Fibroblast of lung (primary cell): ENCODE measurements around the gene B2M. TPM values are rescaled to one million over a fixed set of nuclear protein-coding genes. Genes with fewer than 3 reads are reported as not detected.

ENCODE experiments used
- DNase-seq, 2 donors: peaks; one replicate each; pipeline versions ENCODE4 v3.0.0 to v3.0.0-alpha.2; 2010; ENCODE audit warnings: low read depth in 2 of 2
- H2AFZ ChIP-seq: 2 replicates; pipeline ENCODE4 v1.5.1; 2012; ENCODE audit warnings: low read length, control low read depth, inconsistent platforms
- H3K27ac ChIP-seq: 2 replicates; pipeline ENCODE4 v1.5.1; 2011; ENCODE audit warnings: low read length, control low read depth; ENCODE audit not compliant: insufficient read depth
- H3K27me3 ChIP-seq: 2 replicates; pipeline ENCODE4 v1.5.1; 2011; ENCODE audit warnings: mild to moderate bottlenecking, low read length; ENCODE audit not compliant: control insufficient read depth, insufficient read depth
- H3K36me3 ChIP-seq: 2 replicates; pipeline ENCODE4 v1.5.1; 2011; ENCODE audit warnings: low read length; ENCODE audit not compliant: control insufficient read depth, insufficient read depth
- H3K4me1 ChIP-seq: 2 replicates; pipeline ENCODE4 v1.5.1; 2011; ENCODE audit warnings: low read length; ENCODE audit not compliant: control insufficient read depth, insufficient read depth; ENCODE audit errors: extremely low read depth
- H3K4me2 ChIP-seq: 2 replicates; pipeline ENCODE4 v1.5.1; 2011; ENCODE audit warnings: low read length, control low read depth; ENCODE audit not compliant: insufficient read depth; ENCODE audit errors: extremely low read depth
- H3K4me3 ChIP-seq, 4 experiments: fragments of 200-600 bp in 1 of 4; sonication (generic) in 1 of 4; replicated peaks in 1 of 4; 2 replicates each; pipeline ENCODE4 v1.5.1; 2011 to 2016; ENCODE audit warnings: low read length in 4 of 4, low read depth in 3 of 4, mild to moderate bottlenecking in 3 of 4, control low read depth in 2 of 4, inconsistent platforms in 1 of 4, mixed read lengths in 1 of 4; ENCODE audit not compliant: insufficient read depth in 1 of 4; ENCODE audit errors: control extremely low read depth in 1 of 4
- H3K79me2 ChIP-seq: 2 replicates; pipeline ENCODE4 v1.5.1; 2012; ENCODE audit warnings: mild to moderate bottlenecking, low read length, inconsistent platforms; ENCODE audit not compliant: control insufficient read depth, insufficient read depth
- H3K9ac ChIP-seq: 2 replicates; pipeline ENCODE4 v1.5.1; 2011; ENCODE audit warnings: mild to moderate bottlenecking, low read length, control low read depth; ENCODE audit not compliant: insufficient read depth
- H3K9me3 ChIP-seq: 2 replicates; pipeline ENCODE4 v1.5.1; 2012; ENCODE audit warnings: low read depth, low read length; ENCODE audit not compliant: control insufficient read depth, insufficient read depth
- H4K20me1 ChIP-seq: 2 replicates; pipeline ENCODE4 v1.5.1; 2011; ENCODE audit warnings: low read length; ENCODE audit not compliant: control insufficient read depth, insufficient read depth; ENCODE audit errors: extremely low read depth
- CTCF ChIP-seq, 2 donors: IDR thresholded peaks in 1 of 2; conservative IDR thresholded peaks in 1 of 2; 1 replicate in 1 of 2; 2 replicates in 1 of 2; pipeline ENCODE4 v1.5.1; 2011 to 2012; ENCODE audit warnings: low read length in 2 of 2, control low read depth in 1 of 2, inconsistent platforms in 1 of 2, low read depth in 1 of 2, mild to moderate bottlenecking in 1 of 2
- EZH2 ChIP-seq: IDR thresholded peaks from 2 replicates; pipeline ENCODE4 v1.5.1; 2012; ENCODE audit warnings: low read length, control low read depth, mild to moderate bottlenecking; ENCODE audit errors: missing control alignments
- polyA plus RNA-seq, 2 donors: library from polyadenylated mRNA; depleted of rRNA in 1 of 2; stranded (reverse) in 1 of 2; unstranded in 1 of 2; fragments of >200 nt; gene quantifications; 2 replicates each; pipeline ENCODE4 v1.2.1, GENCODE V29; 2011 to 2012; ENCODE audit warnings: missing spikeins in 1 of 2
- total RNA-seq: library from RNA; depleted of rRNA; stranded (reverse); fragments of >200 nt; gene quantifications from 2 replicates; pipeline ENCODE4 v1.2.1, GENCODE V29; 2014

B2M gene
- total and polyA plus RNA-seq, 2 donors (not counting 1 experiment from before 2014, with no cell fraction given), result 2,942 to 13,303 TPM

DNA sequence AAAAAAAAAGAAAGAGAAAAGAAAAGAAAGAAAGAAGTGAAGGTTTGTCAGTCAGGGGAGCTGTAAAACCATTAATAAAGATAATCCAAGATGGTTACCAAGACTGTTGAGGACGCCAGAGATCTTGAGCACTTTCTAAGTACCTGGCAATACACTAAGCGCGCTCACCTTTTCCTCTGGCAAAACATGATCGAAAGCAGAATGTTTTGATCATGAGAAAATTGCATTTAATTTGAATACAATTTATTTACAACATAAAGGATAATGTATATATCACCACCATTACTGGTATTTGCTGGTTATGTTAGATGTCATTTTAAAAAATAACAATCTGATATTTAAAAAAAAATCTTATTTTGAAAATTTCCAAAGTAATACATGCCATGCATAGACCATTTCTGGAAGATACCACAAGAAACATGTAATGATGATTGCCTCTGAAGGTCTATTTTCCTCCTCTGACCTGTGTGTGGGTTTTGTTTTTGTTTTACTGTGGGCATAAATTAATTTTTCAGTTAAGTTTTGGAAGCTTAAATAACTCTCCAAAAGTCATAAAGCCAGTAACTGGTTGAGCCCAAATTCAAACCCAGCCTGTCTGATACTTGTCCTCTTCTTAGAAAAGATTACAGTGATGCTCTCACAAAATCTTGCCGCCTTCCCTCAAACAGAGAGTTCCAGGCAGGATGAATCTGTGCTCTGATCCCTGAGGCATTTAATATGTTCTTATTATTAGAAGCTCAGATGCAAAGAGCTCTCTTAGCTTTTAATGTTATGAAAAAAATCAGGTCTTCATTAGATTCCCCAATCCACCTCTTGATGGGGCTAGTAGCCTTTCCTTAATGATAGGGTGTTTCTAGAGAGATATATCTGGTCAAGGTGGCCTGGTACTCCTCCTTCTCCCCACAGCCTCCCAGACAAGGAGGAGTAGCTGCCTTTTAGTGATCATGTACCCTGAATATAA is 2.0 kb downstream of the B2M start:
- Histone ChIP-seq H3K27me3 (no peaks in the 10 kb centered on the region), H3K4me3 (peak overlapping the region; percentile 98 to 100 (median 99)), H3K4me1 (peaks cover 2% of the 10 kb centered on the region), H3K9ac (peak overlapping the region; percentile 13), H3K4me2 (peak overlapping the region; percentile 92), H4K20me1 (peaks cover 11% of the 10 kb centered on the region), H3K9me3 (no peaks in the 10 kb centered on the region), H3K27ac (peak overlapping the region; percentile 99), H3K79me2 (peaks cover 54% of the 10 kb centered on the region), H2AFZ (no peak overlapping the region), H3K36me3 (peaks cover 19% of the 10 kb centered on the region)
- no peak for TF ChIP-seq EZH2
- peak; percentile 29 to 45 for TF ChIP-seq CTCF (conservative IDR thresholded peaks at IDR 0.05 in 1 of 2, IDR thresholded peaks at IDR 0.05 in 1 of 2; ENCODE audit: low read depth in 1 of 2, low read length in 2 of 2)
- DNase-seq, result peak; percentile 20 to 53

DNA sequence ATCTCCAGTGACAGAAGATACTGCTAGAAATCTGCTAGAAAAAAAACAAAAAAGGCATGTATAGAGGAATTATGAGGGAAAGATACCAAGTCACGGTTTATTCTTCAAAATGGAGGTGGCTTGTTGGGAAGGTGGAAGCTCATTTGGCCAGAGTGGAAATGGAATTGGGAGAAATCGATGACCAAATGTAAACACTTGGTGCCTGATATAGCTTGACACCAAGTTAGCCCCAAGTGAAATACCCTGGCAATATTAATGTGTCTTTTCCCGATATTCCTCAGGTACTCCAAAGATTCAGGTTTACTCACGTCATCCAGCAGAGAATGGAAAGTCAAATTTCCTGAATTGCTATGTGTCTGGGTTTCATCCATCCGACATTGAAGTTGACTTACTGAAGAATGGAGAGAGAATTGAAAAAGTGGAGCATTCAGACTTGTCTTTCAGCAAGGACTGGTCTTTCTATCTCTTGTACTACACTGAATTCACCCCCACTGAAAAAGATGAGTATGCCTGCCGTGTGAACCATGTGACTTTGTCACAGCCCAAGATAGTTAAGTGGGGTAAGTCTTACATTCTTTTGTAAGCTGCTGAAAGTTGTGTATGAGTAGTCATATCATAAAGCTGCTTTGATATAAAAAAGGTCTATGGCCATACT is 4.0 kb downstream of the B2M start:
- TF ChIP-seq CTCF (conservative IDR thresholded peaks at IDR 0.05 in 1 of 2, IDR thresholded peaks at IDR 0.05 in 1 of 2; ENCODE audit: low read depth in 1 of 2, low read length in 2 of 2) (no peak), EZH2 (no peak)
- no peak overlapping the region for H3K4me2 ChIP-seq
- no peaks in the 10 kb centered on the region for H3K27me3 ChIP-seq
- peaks cover 54% of the 10 kb centered on the region for H3K79me2 ChIP-seq
- no peak overlapping the region for H3K4me3 ChIP-seq
- no peak overlapping the region for H3K9ac ChIP-seq
- H4K20me1 ChIP-seq, result peaks cover 11% of the 10 kb centered on the region
- H3K27ac ChIP-seq, result no peak overlapping the region
- no peak for DNase-seq
- peaks cover 20% of the 10 kb centered on the region for H3K36me3 ChIP-seq
- no peak overlapping the region for H2AFZ ChIP-seq
- H3K9me3 ChIP-seq, result no peaks in the 10 kb centered on the region
- peaks cover 2% of the 10 kb centered on the region for H3K4me1 ChIP-seq

- Histone ChIP-seq H3K4me1 (peaks cover 2% of the 10 kb centered on the region), H2AFZ (no peak overlapping the region), H3K4me2 (no peak overlapping the region), H3K27me3 (no peaks in the 10 kb centered on the region), H3K9me3 (no peaks in the 10 kb centered on the region), H3K79me2 (peaks cover 53% of the 10 kb centered on the region), H3K27ac (no peak overlapping the region), H3K9ac (no peak overlapping the region), H4K20me1 (peaks cover 11% of the 10 kb centered on the region), H3K4me3 (no peak overlapping the region), H3K36me3 (peaks cover 20% of the 10 kb centered on the region)
- TF ChIP-seq CTCF (conservative IDR thresholded peaks at IDR 0.05 in 1 of 2, IDR thresholded peaks at IDR 0.05 in 1 of 2; ENCODE audit: low read depth in 1 of 2, low read length in 2 of 2), result no peak
- TF ChIP-seq EZH2, result no peak
- no peak for DNase-seq
Observed at GRCh38 chr15:44715797-44716334, 4.5 kb downstream of the B2M start.
